Fibroblast of upper back skin (primary cell): ENCODE measurements around the gene TRIOBP.

Source experiments
- DNase-seq: peaks from one replicate; pipeline ENCODE4 v3.0.0-alpha.2; 2013

The TRIOBP gene

DNA sequence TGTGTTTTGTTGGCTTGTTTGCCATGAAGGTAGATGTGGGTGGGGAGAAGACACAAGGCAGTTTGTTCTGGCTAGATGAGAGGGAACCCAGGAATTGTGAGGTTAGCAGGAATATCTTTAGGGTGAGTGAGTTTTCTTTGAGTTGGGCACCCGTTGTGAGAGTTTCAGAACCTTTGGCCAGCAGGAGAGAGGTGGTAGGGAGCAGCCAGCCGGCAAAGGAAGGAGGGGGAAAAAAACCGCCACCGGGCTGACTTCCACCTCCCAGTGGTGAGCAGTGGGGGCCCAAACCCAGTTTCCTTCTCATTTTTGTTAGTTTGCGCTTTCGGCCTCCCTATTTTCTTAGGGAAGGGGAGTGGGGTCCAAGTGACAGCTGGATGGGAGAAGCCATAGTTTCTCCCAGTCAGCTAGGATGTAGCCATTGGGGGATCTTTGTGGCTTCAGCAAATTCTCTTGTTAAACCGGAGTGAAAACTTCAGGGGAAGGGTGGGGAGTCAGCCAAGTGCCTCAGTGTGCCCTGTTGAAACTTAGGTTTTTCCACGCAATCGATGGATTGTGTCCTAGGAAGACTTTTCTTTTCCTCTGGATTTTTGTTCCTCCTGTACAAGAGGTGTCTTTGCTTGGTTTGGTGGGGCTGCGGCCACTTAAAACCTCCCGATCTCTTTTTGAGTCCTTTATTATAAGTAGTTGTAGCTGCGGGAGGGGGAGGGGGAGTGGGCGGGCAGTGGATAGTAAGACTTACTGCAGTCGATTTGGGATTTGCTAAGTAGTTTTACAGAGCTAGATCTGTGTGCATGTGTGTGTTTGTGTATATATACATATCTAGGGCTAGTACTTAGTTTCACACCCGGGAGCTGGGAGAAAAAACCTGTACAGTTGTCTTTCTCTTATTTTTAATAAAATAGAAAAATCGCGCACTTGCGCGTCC lies 109.8 kb downstream of the TRIOBP start:
- DNase-seq: peak; percentile 42

DNA sequence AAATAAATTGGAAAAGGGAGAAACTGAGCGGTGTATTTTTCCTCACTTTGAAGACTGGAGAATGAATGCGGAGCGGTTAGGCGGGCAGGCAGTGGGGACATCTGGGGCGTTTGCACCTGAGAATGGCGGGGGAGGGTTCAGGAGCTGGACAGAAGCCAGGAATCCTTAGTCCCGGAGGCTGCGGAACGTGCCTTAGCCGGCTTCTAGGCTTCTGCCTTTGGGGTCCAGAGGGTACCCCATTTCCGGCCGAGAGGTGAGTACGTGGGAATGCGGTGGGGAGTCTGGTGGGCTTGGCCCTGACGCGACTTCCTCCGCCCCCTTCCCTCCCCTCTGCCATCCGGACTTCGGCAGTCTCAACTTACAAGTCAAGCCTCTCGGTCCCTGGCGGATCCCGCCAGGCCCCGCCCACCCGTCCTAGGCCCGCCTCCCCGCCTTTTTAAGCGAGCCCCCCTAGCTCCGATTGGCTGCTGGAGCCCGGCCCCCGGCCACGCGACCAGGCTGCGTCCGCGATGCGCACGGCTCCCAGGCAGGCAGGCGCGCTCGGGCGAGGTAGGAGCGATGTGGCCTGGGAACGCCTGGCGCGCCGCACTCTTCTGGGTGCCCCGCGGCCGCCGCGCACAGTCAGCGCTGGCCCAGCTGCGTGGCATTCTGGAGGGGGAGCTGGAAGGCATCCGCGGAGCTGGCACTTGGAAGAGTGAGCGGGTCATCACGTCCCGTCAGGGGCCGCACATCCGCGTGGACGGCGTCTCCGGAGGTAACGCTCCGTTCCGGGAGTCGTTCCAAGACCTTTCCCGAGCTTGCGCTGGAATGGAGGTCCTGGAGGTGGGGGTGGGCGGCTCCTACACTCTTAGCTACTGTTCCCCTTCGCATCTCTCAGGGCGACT lies 110.8 kb downstream of the TRIOBP start, which contains the start of gene GCAT:
Gene GCAT (plus strand): TSS at position 525 of the 884 bp plus-strand sequence. CDS start 34 bp downstream, at position 559.
- DNase-seq: peak; percentile 96

DNA sequence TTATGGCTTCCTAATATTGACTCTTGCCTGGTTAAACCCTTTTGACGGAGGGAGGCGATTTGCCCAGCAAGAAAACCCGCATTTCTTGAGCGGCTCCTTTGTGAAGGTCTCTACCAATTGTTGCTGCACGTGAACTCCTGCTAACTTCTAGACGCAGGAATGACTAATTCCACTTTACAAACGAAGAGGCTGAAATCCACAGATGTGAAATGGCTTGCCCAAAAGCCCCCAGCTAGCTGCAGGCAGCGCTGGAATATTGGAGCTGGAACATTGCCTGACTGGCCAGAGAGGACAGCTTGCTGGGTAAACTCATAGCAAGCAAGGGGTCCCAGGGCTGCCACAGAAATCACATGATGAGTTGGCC lies 111.4 kb downstream of the TRIOBP start:
- no peak for DNase-seq

DNA sequence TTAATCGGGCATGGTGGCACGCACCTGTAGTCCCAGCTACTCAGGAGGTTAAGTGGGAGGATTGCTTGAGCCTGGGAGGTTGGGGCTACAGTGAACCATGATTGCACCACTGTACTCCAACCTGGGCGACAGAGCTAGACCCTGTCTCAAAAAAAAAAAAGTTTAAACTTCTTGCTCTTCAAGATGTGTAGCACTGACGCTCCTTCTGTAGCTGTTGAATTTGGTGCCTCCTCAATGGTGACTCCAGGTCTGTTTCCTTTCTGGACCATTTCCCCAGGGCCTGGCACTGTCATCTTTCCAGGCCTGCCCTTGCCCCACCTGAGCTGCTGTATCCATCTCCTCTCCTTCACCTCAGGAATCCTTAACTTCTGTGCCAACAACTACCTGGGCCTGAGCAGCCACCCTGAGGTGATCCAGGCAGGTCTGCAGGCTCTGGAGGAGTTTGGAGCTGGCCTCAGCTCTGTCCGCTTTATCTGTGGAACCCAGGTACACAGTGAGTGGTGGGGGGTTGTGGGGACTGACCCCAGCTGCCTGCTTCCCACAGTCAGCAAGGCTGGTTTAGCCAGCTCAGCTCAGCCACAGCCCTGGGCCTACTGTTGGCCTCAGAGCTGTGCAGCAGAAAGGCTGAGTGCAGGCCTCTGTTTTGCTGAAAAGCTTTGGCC lies 113.0 kb downstream of the TRIOBP start:
- DNase-seq: no peak

DNA sequence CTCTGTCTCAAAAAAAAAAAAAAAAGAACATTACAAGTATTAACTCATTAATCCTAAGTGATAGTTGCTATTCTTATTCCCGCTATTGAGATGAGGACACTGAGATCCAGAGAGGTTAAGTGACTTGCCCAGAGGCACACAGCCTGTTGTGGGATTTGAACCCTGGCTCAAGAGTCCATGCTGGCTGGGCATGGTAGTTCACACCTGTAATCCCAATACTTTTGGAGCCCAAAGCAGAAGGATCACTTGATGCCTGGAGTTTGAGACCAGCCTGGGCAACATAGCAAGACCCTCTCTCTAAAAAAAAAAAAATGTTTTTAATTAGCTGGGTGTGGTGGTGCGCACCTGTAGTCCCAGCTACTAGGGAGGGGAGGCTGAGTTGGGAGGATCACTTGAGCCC lies 115.0 kb downstream of the TRIOBP start:
- DNase-seq: no peak

DNA sequence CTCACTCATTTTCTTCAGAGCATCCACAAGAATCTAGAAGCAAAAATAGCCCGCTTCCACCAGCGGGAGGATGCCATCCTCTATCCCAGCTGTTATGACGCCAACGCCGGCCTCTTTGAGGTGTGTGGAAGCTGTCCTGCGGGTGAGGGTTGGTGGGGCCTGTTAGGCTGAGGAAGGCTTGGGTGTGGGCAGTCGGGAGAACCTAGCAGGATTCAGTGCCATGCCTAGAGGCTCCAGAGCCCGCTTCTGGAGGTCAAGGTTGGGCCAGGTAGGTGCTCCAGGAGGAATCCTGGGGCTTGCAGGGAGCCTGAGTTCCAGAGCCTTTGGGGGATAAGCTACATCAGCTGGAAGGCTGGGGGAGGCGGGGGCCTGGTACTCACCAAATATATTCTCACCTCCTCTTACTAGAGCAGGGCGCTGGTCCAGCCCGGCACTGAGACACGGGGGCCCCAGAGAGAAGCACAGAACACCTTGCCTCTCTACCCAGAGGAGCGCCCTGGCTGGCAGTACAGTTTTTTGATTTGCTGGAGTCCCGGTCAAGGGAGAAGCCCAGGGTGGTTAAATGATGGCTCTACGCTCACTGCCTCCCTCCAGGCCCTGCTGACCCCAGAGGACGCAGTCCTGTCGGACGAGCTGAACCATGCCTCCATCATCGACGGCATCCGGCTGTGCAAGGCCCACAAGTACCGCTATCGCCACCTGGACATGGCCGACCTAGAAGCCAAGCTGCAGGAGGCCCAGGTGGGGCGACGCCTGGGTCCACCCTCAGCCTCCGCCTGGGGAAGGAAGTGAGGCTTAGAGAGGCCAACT lies 116.2 kb downstream of the TRIOBP start:
- no peak for DNase-seq

DNA sequence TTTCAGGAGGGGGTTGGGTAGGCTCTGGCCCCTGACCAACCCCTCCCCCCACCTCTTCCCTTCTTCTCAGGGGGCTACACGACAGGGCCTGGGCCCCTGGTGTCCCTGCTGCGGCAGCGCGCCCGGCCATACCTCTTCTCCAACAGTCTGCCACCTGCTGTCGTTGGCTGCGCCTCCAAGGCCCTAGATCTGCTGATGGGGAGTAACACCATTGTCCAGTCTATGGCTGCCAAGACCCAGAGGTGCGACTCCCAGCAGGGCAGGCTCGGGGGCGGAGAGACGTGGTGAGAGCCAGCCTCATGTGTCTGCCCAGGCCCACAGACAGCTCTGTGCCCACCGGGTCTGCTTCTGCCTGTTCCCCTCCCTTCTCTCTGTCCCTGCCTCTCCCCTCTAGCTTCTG lies 118.7 kb downstream of the TRIOBP start:
- DNase-seq: no peak

DNA sequence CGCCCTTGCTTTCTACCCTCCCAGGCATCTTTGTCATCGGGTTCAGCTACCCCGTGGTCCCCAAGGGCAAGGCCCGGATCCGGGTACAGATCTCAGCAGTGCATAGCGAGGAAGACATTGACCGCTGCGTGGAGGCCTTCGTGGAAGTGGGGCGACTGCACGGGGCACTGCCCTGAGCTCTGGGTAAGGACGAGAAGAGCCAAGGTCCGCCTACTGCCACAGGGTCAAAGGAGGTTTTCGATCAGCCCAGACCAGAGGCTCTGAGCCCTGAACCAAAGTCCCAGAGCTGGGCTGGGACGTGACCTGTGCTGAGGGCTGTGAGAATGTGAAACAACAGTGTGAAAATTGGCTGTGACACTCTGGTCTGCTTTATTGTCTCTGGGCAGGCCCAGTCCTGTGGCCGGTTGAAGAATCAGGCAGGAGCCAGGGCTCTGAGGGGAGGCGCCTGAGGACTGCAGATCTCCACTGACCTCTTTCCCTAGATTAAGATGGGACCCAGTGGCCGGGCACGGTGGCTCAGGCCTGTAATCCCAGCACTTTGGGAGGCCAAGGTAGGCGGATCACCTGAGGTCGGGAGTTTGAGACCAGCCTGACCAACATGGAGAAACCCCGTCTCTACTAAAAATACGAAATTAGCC lies 119.8 kb downstream of the TRIOBP start:
- no peak for DNase-seq

DNA sequence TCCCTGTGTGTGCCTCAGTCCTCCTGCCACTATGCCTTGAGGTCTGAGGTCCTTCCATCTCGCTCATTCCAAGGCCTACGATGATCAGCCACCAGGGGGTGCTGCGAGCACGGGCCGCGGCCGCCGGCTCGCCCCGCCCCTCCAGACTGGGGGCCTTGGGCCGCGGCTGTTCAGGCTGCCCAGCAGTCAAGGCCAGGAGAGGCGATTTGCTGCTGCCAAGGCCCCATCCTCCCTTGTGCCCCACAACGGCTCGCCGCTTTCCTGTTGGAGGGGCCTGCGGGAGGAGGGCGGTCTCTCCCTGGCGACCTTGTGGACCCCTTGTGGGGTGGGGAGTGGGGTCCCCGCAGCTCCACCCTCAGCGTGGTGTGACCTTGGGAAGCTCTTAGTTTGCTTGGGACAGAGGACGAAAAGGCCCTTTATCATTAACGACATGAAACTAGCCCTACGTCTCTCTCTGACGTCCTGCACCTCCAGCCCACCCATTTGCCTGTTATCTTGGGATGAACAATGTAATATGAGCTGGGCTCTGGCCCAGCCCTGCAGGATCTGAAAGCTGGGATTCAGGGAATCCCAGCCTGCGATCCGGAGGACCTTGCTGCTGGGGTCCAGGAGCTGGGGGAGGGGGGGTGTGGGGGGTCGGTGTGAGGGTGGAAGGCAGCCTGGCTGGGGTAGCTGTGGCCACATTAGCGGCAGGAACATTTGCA lies 121.0 kb downstream of the TRIOBP start:
- DNase-seq: peak; percentile 70

DNA sequence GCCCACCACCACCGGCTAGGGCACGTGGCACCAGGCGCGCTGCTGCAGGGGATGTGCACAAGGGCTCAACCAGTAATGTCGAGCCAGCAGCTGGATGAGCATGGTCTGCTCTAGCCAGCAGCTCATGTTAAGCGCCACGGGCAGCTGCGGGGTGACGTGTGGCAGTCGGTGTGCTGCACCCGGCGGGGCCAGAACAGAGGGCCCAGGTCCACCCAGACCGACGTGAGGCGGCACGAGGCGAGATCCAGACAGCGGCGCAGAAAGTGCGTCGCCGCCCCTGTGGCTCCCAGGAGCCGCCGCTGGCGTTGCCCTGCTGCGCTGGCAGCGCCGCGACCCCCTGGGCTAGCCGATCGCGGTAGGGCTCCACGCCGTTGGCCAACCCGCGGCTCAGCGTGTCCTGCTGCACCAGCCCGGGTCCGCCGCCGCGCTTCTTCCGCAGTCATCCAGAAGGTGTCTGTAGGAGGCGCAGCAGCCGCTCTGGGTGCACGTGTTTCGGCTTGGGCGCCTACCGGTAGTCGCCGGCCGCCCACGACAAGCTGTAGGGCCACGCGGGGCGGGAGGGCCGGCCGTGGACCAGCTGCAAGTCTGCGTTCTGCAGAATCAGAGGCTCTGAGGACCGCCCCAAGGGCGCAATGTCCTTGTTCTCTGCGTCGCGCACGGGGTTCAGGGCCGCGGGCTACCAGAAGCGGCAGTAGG lies 121.7 kb downstream of the TRIOBP start:
- peak; percentile 50 for DNase-seq

DNA sequence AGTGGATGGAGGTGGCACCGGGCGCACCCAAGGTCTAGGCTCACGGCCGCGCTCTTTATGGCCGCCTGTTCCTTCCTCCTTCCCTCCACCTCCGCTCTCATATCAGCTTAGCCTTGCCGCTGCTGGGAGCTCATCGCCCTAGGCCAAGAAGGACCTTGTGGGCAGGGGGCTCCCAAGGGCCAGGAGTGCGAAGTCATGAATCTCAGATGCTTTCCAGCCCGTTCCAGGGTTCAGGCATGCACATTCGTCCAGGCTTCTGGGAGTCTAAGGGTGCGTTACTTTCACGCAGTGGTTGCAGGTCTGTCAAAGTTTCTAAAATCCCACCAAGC lies 122.2 kb downstream of the TRIOBP start:
- no peak for DNase-seq

DNA sequence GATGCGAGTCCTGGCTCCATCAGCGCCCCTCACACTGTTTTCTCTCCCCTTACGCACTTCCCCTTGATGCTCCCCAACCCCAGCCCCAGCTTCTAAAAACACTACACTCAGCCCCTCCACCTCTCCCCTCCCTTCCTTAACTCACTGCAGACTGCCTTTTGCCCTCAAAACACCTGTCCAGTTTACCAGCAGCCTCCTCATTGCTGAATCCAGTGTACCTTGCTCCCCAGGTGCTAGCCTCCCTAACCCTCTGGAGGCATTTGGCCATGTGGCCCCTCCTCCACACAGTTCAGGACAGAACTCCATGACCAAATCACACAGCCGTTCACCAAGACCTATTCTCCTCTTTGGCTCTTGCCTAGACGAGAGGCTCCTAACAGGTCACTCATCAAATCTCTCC lies 123.5 kb downstream of the TRIOBP start:
- no peak for DNase-seq

DNA sequence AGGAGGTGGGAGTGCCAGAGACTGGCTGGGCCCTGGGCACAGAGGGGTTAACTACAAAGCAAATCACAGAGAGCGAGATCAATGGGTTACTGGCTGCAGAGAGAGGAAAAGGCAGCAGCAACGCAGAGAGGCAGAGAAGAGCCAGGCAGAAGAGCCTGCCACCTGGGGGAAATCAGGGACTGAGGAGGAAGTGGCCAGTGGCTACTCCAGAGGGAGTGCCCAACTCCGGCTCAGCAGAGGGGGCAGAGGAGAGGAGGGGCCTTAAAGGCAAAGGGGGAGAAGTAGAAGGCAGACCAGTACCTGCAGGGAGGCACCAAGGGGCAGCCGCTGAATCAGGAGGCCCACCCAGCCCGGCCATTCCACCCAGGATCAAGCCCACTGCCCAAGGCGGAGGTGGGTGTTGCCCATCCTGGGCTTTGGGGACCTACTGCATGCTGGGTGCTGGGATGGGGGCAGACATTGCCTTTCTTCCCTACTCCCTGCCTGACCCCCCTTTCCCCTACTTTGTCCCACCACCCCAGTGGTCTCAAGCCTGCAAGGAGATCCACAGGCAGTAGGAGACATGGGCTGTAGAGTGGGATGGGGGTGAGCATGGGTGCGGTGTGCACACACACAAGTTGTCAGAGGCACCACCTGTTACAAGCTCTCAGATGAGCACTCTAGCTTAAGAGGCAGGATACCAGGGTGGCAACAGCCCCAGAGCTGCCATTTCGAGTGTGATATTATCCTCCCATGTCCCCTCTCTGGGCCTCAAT lies 125.4 kb downstream of the TRIOBP start:
- DNase-seq: no peak

DNA sequence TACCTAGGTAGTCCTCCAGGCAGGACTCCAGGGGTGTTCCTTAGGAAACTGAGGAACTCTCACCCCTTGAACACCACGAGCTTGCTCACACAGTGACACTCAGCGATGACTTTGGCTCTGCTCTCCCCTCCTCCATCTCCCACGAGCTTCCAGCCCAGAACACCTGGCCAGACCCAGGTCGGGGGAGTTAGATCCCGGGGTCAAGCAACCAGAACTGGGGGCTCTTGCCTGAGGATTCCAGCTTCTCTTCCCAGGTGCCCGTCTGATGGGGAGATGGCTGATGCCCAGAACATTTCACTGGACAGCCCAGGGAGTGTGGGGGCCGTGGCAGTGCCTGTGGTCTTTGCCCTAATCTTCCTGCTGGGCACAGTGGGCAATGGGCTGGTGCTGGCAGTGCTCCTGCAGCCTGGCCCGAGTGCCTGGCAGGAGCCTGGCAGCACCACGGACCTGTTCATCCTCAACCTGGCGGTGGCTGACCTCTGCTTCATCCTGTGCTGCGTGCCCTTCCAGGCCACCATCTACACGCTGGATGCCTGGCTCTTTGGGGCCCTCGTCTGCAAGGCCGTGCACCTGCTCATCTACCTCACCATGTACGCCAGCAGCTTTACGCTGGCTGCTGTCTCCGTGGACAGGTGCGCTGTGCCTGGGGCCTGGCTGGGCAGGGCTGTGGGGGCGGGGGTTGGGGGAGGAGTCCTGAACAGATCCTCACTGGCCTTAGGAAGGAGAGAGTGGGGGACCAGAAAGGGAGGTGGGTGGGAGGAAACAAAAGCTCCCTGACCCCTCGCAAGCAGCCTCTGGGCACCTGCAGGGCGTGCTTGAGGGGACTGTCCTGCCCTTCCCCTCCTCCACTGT lies 126.5 kb downstream of the TRIOBP start, which contains the start of gene GALR3:
Gene GALR3 (plus strand): TSS at position 249 of the 852 bp plus-strand sequence. CDS start 25 bp downstream, at position 274.
- no peak for DNase-seq

DNA sequence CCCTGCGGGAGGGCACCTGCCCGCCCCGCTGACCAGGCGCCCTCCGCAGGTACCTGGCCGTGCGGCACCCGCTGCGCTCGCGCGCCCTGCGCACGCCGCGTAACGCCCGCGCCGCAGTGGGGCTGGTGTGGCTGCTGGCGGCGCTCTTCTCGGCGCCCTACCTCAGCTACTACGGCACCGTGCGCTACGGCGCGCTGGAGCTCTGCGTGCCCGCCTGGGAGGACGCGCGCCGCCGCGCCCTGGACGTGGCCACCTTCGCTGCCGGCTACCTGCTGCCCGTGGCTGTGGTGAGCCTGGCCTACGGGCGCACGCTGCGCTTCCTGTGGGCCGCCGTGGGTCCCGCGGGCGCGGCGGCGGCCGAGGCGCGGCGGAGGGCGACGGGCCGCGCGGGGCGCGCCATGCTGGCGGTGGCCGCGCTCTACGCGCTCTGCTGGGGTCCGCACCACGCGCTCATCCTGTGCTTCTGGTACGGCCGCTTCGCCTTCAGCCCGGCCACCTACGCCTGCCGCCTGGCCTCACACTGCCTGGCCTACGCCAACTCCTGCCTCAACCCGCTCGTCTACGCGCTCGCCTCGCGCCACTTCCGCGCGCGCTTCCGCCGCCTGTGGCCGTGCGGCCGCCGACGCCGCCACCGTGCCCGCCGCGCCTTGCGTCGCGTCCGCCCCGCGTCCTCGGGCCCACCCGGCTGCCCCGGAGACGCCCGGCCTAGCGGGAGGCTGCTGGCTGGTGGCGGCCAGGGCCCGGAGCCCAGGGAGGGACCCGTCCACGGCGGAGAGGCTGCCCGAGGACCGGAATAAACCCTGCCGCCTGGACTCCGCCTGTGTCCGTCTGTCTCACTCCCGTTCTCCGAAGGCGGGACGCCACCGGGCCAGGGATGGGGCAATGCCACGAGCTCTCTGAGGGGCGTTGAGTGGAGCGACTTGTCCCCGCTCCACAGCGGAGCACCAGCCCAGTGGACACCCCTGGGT lies 128.1 kb downstream of the TRIOBP start:
- no peak for DNase-seq
